IMR-90 (cell line): ENCODE results near the gene DGAT2. TPM values are rescaled to one million over a fixed set of nuclear protein-coding genes. Genes with fewer than 3 reads are reported as not detected.

Source experiments
- ATAC-seq: fragments of 200-7000 bp; cut with Tn5 transposase; 2 replicates; pipeline ENCODE4 v1.9.1; 2020; ENCODE audit warnings: low read depth, mild to moderate bottlenecking, moderate library complexity
- BruUV-seq: library from RNA; stranded (reverse); fragments of 400-500 nt; replicated peaks from 2 replicates; lab custom pipeline; 2021; lab: Mats Ljungman, UMichigan
- CTCF ChIA-PET: fragments of 300-600 bp; formaldehyde crosslinking; extraction: SDS; loops from one replicate; lab custom pipeline; 2021; ENCODE audit warnings: antibody characterized with exemption; lab: Yijun Ruan, JAX
- POLR2A ChIA-PET: fragments of 300-600 bp; sonication (Branson Sonifier 250); formaldehyde crosslinking; loops from one replicate; lab custom pipeline; 2022; ENCODE audit warnings: antibody characterized with exemption; ENCODE audit not compliant: unreplicated experiment; lab: Charles Lee
- DNase-seq: peaks from one replicate; pipeline ENCODE4 v3.0.0; 2013
- H2AFZ ChIP-seq: replicated peaks from 2 replicates; pipeline ENCODE3; 2013; ENCODE audit warnings: low read length, mild to moderate bottlenecking; ENCODE audit not compliant: poor library complexity
- H2AK5ac ChIP-seq: 2 replicates; pipeline ENCODE4 v1.6.1; 2013; ENCODE audit warnings: low read depth, low read length, inconsistent platforms
- H2AK9ac ChIP-seq: replicated peaks from 2 replicates; pipeline ENCODE3; 2013; ENCODE audit warnings: mild to moderate bottlenecking, low read depth, low read length, moderate library complexity; ENCODE audit not compliant: poor library complexity
- H2BK120ac ChIP-seq: 2 replicates; pipeline ENCODE4 v1.6.1; 2013; ENCODE audit warnings: low read depth, low read length, inconsistent platforms
- H2BK15ac ChIP-seq: 3 replicates; pipeline ENCODE4 v1.6.1; 2013; ENCODE audit warnings: low read depth, low read length, inconsistent platforms
- H2BK20ac ChIP-seq: 2 replicates; pipeline ENCODE4 v1.6.1; 2013; ENCODE audit warnings: low read depth, mild to moderate bottlenecking, inconsistent platforms, low read length, moderate library complexity
- H2BK5ac ChIP-seq: 2 replicates; pipeline ENCODE4 v1.6.1; 2013; ENCODE audit warnings: mild to moderate bottlenecking, low read depth, low read length, inconsistent platforms; ENCODE audit not compliant: poor library complexity, severe bottlenecking
- H3K14ac ChIP-seq: replicated peaks from 2 replicates; pipeline ENCODE4 v1.6.1; 2013; ENCODE audit warnings: low read depth, low read length, inconsistent platforms
- H3K18ac ChIP-seq: 2 replicates; pipeline ENCODE4 v1.6.1; 2013; ENCODE audit warnings: low read depth, low read length, control low read depth
- H3K23ac ChIP-seq: 2 replicates; pipeline ENCODE4 v1.6.1; 2013; ENCODE audit warnings: low read depth, low read length, inconsistent platforms
- H3K27ac ChIP-seq: 2 replicates; pipeline ENCODE4 v1.5.1; 2013; ENCODE audit warnings: mild to moderate bottlenecking, control low read depth, low read length; ENCODE audit not compliant: insufficient read depth
- H3K27me3 ChIP-seq: 2 replicates; pipeline ENCODE4 v1.6.1; 2013; ENCODE audit warnings: low read length; ENCODE audit not compliant: control insufficient read depth, insufficient read depth
- H3K36me3 ChIP-seq: 2 replicates; pipeline ENCODE4 v1.6.1; 2013; ENCODE audit warnings: low read length, mixed read lengths; ENCODE audit not compliant: control insufficient read depth, insufficient read depth
- H3K4ac ChIP-seq: 2 replicates; pipeline ENCODE4 v1.6.1; 2013; ENCODE audit warnings: low read depth, low read length, inconsistent platforms
- H3K4me1 ChIP-seq: 2 replicates; pipeline ENCODE4 v1.6.1; 2013; ENCODE audit warnings: low read length, mixed read lengths; ENCODE audit not compliant: control insufficient read depth, insufficient read depth
- H3K4me2 ChIP-seq: 2 replicates; pipeline ENCODE4 v1.6.1; 2013; ENCODE audit warnings: low read depth, mild to moderate bottlenecking, control low read depth, low read length, moderate library complexity
- H3K4me3 ChIP-seq: 2 replicates; pipeline ENCODE4 v1.5.1; 2013; ENCODE audit warnings: low read depth, mild to moderate bottlenecking, control low read depth, low read length, moderate library complexity; ENCODE audit not compliant: insufficient read depth
- H3K56ac ChIP-seq: 2 replicates; pipeline ENCODE4 v1.6.1; 2013; ENCODE audit warnings: low read length, inconsistent platforms; ENCODE audit not compliant: insufficient read depth; ENCODE audit errors: extremely low read depth
- H3K79me1 ChIP-seq, 2 experiments: 2 replicates each; pipeline ENCODE4 v1.6.1; 2013; ENCODE audit warnings: low read length in 2 of 2, inconsistent platforms in 1 of 2, low read depth in 1 of 2
- H3K9ac ChIP-seq: 2 replicates; pipeline ENCODE4 v1.6.1; 2013; ENCODE audit warnings: low read depth, low read length, control low read depth
- H3K9me1 ChIP-seq: 2 replicates; pipeline ENCODE4 v1.6.1; 2013; ENCODE audit warnings: low read length, inconsistent platforms; ENCODE audit not compliant: insufficient read depth
- H3K9me3 ChIP-seq: 2 replicates; pipeline ENCODE4 v1.6.1; 2013; ENCODE audit warnings: low read length; ENCODE audit not compliant: control insufficient read depth, insufficient read depth
- H4K20me1 ChIP-seq: 2 replicates; pipeline ENCODE4 v1.6.1; 2013; ENCODE audit warnings: low read length, inconsistent platforms; ENCODE audit not compliant: insufficient read depth
- H4K5ac ChIP-seq: 2 replicates; pipeline ENCODE4 v1.6.1; 2013; ENCODE audit warnings: mild to moderate bottlenecking, low read depth, low read length, control low read depth
- H4K8ac ChIP-seq, 2 experiments: 2 replicates each; pipeline ENCODE4 v1.6.1; 2013; ENCODE audit warnings: low read depth in 2 of 2, low read length in 2 of 2, control low read depth in 1 of 2, inconsistent platforms in 1 of 2
- H4K91ac ChIP-seq: 2 replicates; pipeline ENCODE4 v1.6.1; 2013; ENCODE audit warnings: low read depth, low read length, inconsistent platforms; ENCODE audit not compliant: insufficient read depth
- CHD1 ChIP-seq: IDR thresholded peaks from 2 replicates; pipeline ENCODE4 v1.6.1; 2012; ENCODE audit warnings: low read depth, low read length, improper control_type of control experiment
- CTCF ChIP-seq: conservative IDR thresholded peaks from 2 replicates; pipeline ENCODE4 v1.5.1; 2012; ENCODE audit warnings: mild to moderate bottlenecking, low read depth, low read length, improper control_type of control experiment
- ELK1 ChIP-seq: fragments of 150-350 bp; IDR thresholded peaks from 2 replicates; pipeline ENCODE4 v1.6.1; 2016; ENCODE audit warnings: low read depth, mild to moderate bottlenecking, low read length, moderate library complexity, borderline replicate concordance
- NFE2L2 ChIP-seq: fragments of 150-350 bp; IDR thresholded peaks from 2 replicates; pipeline ENCODE4 v1.6.1; 2016; ENCODE audit warnings: low read depth, mild to moderate bottlenecking, low read length
- POLR2A ChIP-seq: IDR thresholded peaks from 2 replicates; pipeline ENCODE4 v1.6.1; 2012; ENCODE audit warnings: mild to moderate bottlenecking, low read depth, low read length
- RAD21 ChIP-seq: IDR thresholded peaks from 2 replicates; pipeline ENCODE4 v1.6.1; 2012; ENCODE audit warnings: low read length, improper control_type of control experiment
- SMC3 ChIP-seq: fragments of 150-350 bp; IDR thresholded peaks from 2 replicates; pipeline ENCODE4 v1.6.1; 2016; ENCODE audit warnings: low read depth, mild to moderate bottlenecking, antibody characterized with exemption, low read length, moderate library complexity
- USF2 ChIP-seq: fragments of 150-350 bp; IDR thresholded peaks from 2 replicates; pipeline ENCODE4 v1.6.1; 2017; ENCODE audit warnings: mild to moderate bottlenecking, antibody characterized with exemption, low read length, low read depth
- WGBS, 2 experiments: methylation state at CpG; one replicate each; pipeline versions ENCODE4 v1.1.5 to v1.1.7; 2013; ENCODE audit warnings: missing lambda C conversion rate in 2 of 2; ENCODE audit not compliant: insufficient read length in 1 of 2; ENCODE audit errors: extremely low coverage in 2 of 2; 5-methylcytosine and 5-hydroxymethylcytosine counted together
- dilution Hi-C: fragments of 300-500 bp; cut with HindIII; formaldehyde crosslinking; loops from one replicate; pipeline ENCODE4 v1.14.3; 2018; ENCODE audit warnings: low sequenced_read_pairs; ENCODE audit not compliant: unreplicated experiment
- in situ Hi-C: fragments of 300-500 bp; cut with MboI; formaldehyde crosslinking; loops from 3 replicates; pipeline ENCODE4 v1.14.3; 2019; ENCODE audit warnings: low sequenced_read_pairs, inconsistent platforms, mixed read lengths
- intact Hi-C: fragments of 100-400 bp; cut with micrococcal nuclease; formaldehyde crosslinking; loops from 2 replicates; pipeline ENCODE4 v1.10.0; 2022
- polyA plus RNA-seq, 3 experiments: library from polyadenylated mRNA; depleted of rRNA; stranded (reverse); fragments of >200 nt; gene quantifications; 2 replicates each; pipeline ENCODE4 v1.2.3, GENCODE V29; 2012; ENCODE audit warnings: low replicate concordance in 1 of 3
- total RNA-seq: library from RNA; depleted of rRNA; stranded (reverse); fragments of >200 nt; gene quantifications from 2 replicates; pipeline ENCODE4 v1.2.3, GENCODE V29; 2012

The DGAT2 gene
- total and polyA plus RNA-seq, 2 of the 4 experiments (the other 2 are of a cell fraction): 2.3 to 2.4 TPM

- H2AK9ac ChIP-seq: no peak overlapping the region
- no TSS peak for BruUV-seq
- H3K14ac ChIP-seq: no peak overlapping the region
- no peak overlapping the region for H2BK5ac ChIP-seq
- H3K23ac ChIP-seq: no peak overlapping the region
- H3K4me3 ChIP-seq: no peak overlapping the region
- H3K4ac ChIP-seq: no peak overlapping the region
- ChIA-PET POLR2A (no interaction called here), CTCF (interaction anchor here (0.9 to 2.3 kb wide), 2 partner anchors 9 to 55 kb away, joined by 3 to 6 read pairs; no protein-coding TSS in a partner anchor)
- WGBS, 2 experiments: no CpG with 5 or more reads among the region's 2 CpGs
- H2AFZ ChIP-seq: no peak overlapping the region
- no peak overlapping the region for H3K4me2 ChIP-seq
- H2BK120ac ChIP-seq: no peak overlapping the region
- no peak for DNase-seq
- no peak overlapping the region for H3K9ac ChIP-seq
- H2BK15ac ChIP-seq: no peak overlapping the region
- peaks cover 7% of the 10 kb centered on the region; the same call in 1 of the 2 replicates for H3K27me3 ChIP-seq
- peaks cover 8% of the 10 kb centered on the region for H3K4me1 ChIP-seq
- no peak for ATAC-seq
- no peaks in the 10 kb centered on the region for H3K36me3 ChIP-seq
- H4K8ac ChIP-seq: no peak overlapping the region
- in situ Hi-C loops: no loop called here
- dilution Hi-C loops: no loop called here
- no peak overlapping the region for H3K27ac ChIP-seq
- no peak overlapping the region for H2BK20ac ChIP-seq
- H4K5ac ChIP-seq: no peak overlapping the region
- TF ChIP-seq RAD21 (no peak), ELK1 (no peak), NFE2L2 (no peak), CHD1 (no peak), SMC3 (no peak), USF2 (no peak), CTCF (no peak), POLR2A (no peak)
- H3K56ac ChIP-seq: no peak overlapping the region
- H3K18ac ChIP-seq: no peak overlapping the region
- H3K9me1 ChIP-seq: no peaks in the 10 kb centered on the region
- no peak overlapping the region for H2AK5ac ChIP-seq
- peaks cover 8% of the 10 kb centered on the region; the same call in 1 of the 2 replicates for H4K20me1 ChIP-seq
- intact Hi-C loops: no loop called here
- H3K79me1 ChIP-seq: peaks cover 18 to 23% of the 10 kb centered on the region in 2 experiments; a peak in 3 of 4 replicates
- H3K9me3 ChIP-seq: no peaks in the 10 kb centered on the region
- H4K91ac ChIP-seq: no peak overlapping the region
These were observed 44.0 kb downstream of the DGAT2 start for GRCh38 chr11:75812542-75813040.
